K562 (cell line): ENCODE measurements around the gene KIAA0825. TPM values are rescaled to one million over a fixed set of nuclear protein-coding genes. Genes with fewer than 3 reads are reported as not detected.

Experiments
- ATAC-seq: fragments of 200-7000 bp; cut with Tn5 transposase; 3 replicates; pipeline ENCODE4 v1.9.1; 2020; ENCODE audit warnings: moderate library complexity
- BruUV-seq: library from RNA; stranded (reverse); fragments of 400-500 nt; replicated peaks from 2 replicates; lab custom pipeline; 2021; lab: Mats Ljungman, UMichigan
- CTCF ChIA-PET: fragments of 300-600 bp; formaldehyde crosslinking; extraction: SDS; loops from one replicate; lab custom pipeline; 2021; ENCODE audit warnings: low intra/inter-chr PET ratio; lab: Yijun Ruan, JAX
- POLR2A ChIA-PET: fragments of 300-600, 350-650 bp; sonication (Branson Sonifier 250); formaldehyde crosslinking; extraction: SDS; loops from one replicate; lab custom pipeline; 2021; ENCODE audit warnings: antibody characterized with exemption, inconsistent platforms; lab: Yijun Ruan, JAX
- DNase-seq, 4 experiments: peaks; one replicate each; pipeline versions ENCODE4 v3.0.0 to v3.0.0-alpha.2; 2011 to 2018; ENCODE audit warnings: low spot score in 3 of 4, mixed read lengths in 3 of 4; ENCODE audit errors: extremely low read depth in 1 of 4
- FAIRE-seq: peaks from 2 replicates; lab custom pipeline; 2011; peaks lifted over from hg19 to GRCh38; lab: Jason Lieb, UNC
- H2AFZ ChIP-seq: 2 replicates; pipeline ENCODE4 v1.6.0; 2011; ENCODE audit warnings: low read depth, low read length, control low read depth, inconsistent platforms
- H3K27ac ChIP-seq: fragments of 200-600 bp; 3 replicates; pipeline ENCODE4 v1.8.0; 2011; ENCODE audit warnings: low read depth, mild to moderate bottlenecking, control low read depth, inconsistent platforms, low read length, moderate library complexity, mixed read lengths; ENCODE audit errors: extremely low read depth
- H3K27me3 ChIP-seq, 2 experiments: fragments of 300-600 bp in 1 of 2; 2 replicates in 1 of 2; 3 replicates in 1 of 2; pipeline versions ENCODE4 v1.6.0 to v1.8.0; 2011; ENCODE audit warnings: inconsistent platforms in 2 of 2, low read length in 2 of 2, mild to moderate bottlenecking in 1 of 2, mixed read lengths in 1 of 2, moderate library complexity in 1 of 2; ENCODE audit not compliant: control insufficient read depth in 2 of 2, insufficient read depth in 2 of 2
- H3K36me3 ChIP-seq: fragments of 300-600 bp; 3 replicates; pipeline ENCODE4 v1.8.0; 2011; ENCODE audit warnings: mild to moderate bottlenecking, low read length, inconsistent platforms; ENCODE audit not compliant: control insufficient read depth, insufficient read depth
- H3K4me1 ChIP-seq, 2 experiments: fragments of 200-600 bp in 1 of 2; replicated peaks in 1 of 2; 2 replicates in 1 of 2; 3 replicates in 1 of 2; pipeline versions ENCODE4 v1.5.1 to v1.8.0; 2011; ENCODE audit warnings: inconsistent platforms in 2 of 2, low read length in 2 of 2, mild to moderate bottlenecking in 1 of 2, mixed read lengths in 1 of 2, moderate library complexity in 1 of 2; ENCODE audit not compliant: control insufficient read depth in 2 of 2, insufficient read depth in 2 of 2
- H3K4me2 ChIP-seq: 2 replicates; pipeline ENCODE4 v1.6.1; 2011; ENCODE audit warnings: low read length, control low read depth, inconsistent platforms, mixed read lengths; ENCODE audit not compliant: insufficient read depth
- H3K4me3 ChIP-seq: fragments of 200-600 bp; sonication (generic), shearing (Covaris generic); 2 replicates; pipeline ENCODE4 v1.5.1; 2016; ENCODE audit warnings: control low read depth, inconsistent platforms
- H3K79me2 ChIP-seq: fragments of 200-600 bp; 3 replicates; pipeline ENCODE4 v1.8.0; 2011; ENCODE audit warnings: low read length, inconsistent platforms; ENCODE audit not compliant: control insufficient read depth, insufficient read depth
- H3K9ac ChIP-seq, 2 experiments: 2 replicates each; pipeline versions ENCODE4 v1.6.0 to v1.6.1; 2011; ENCODE audit warnings: low read depth in 2 of 2, low read length in 2 of 2, control low read depth in 1 of 2, inconsistent platforms in 1 of 2, mild to moderate bottlenecking in 1 of 2, mixed read lengths in 1 of 2; ENCODE audit not compliant: insufficient read depth in 1 of 2
- H3K9me1 ChIP-seq: one replicate; pipeline ENCODE4 v1.6.0; 2011; ENCODE audit warnings: inconsistent platforms, mild to moderate bottlenecking, low read length, moderate library complexity; ENCODE audit not compliant: control insufficient read depth, insufficient read depth
- H3K9me3 ChIP-seq: replicated peaks from 2 replicates; pipeline ENCODE4 v1.5.1; 2011; ENCODE audit warnings: low read depth, low read length, inconsistent platforms; ENCODE audit not compliant: control insufficient read depth, insufficient read depth
- H4K20me1 ChIP-seq: replicated peaks from 2 replicates; pipeline ENCODE4 v1.6.1; 2011; ENCODE audit warnings: low read length, inconsistent platforms, mixed read lengths; ENCODE audit not compliant: control insufficient read depth, insufficient read depth
- BRF2 ChIP-seq: IDR thresholded peaks from 3 replicates; pipeline ENCODE4 v1.6.1; 2011; ENCODE audit warnings: borderline replicate concordance, mild to moderate bottlenecking; ENCODE audit not compliant: insufficient read length, insufficient read depth
- CEBPZ ChIP-seq: fragments of 150-350 bp; IDR thresholded peaks from 2 replicates; pipeline ENCODE4 v1.6.1; 2014; ENCODE audit warnings: low read depth, mild to moderate bottlenecking, low read length, borderline replicate concordance
- HDGF ChIP-seq: fragments of 450-650 bp; IDR thresholded peaks from 2 replicates; pipeline ENCODE4 v1.6.1; 2016
- HNRNPL ChIP-seq: fragments of 200-400 bp; formaldehyde crosslinking; IDR thresholded peaks from 2 replicates; pipeline ENCODE4 v1.6.1; 2017; ENCODE audit warnings: low read depth, mild to moderate bottlenecking, low read length
- MBD2 ChIP-seq: sonication (generic); IDR thresholded peaks from 2 replicates; pipeline ENCODE4 v1.6.1; 2016; ENCODE audit warnings: low read depth, borderline replicate concordance
- POU5F1 ChIP-seq: fragments of 150-350 bp; IDR thresholded peaks from 2 replicates; pipeline ENCODE4 v1.6.1; 2014; ENCODE audit warnings: borderline replicate concordance, low read length, low read depth, mild to moderate bottlenecking; ENCODE audit not compliant: partially characterized antibody
- SNRNP70 ChIP-seq: fragments of 200-400 bp; formaldehyde crosslinking; optimal IDR thresholded peaks from 2 replicates; pipeline ENCODE3; 2017; ENCODE audit warnings: low read depth, low read length
- TRIM28 ChIP-seq: fragments of 450-650 bp; IDR thresholded peaks from 2 replicates; pipeline ENCODE4 v1.6.1; 2017
- ZNF232 ChIP-seq: sonication (generic); formaldehyde crosslinking; IDR thresholded peaks from 2 replicates; pipeline ENCODE4 v1.8.0; 2022; ENCODE audit warnings: mild to moderate bottlenecking, missing genetic modification reagents
- ZNF561 ChIP-seq: fragments of 450-650 bp; formaldehyde crosslinking; conservative IDR thresholded peaks from 2 replicates; pipeline ENCODE4 v1.4.0; 2020; ENCODE audit warnings: mild to moderate bottlenecking, moderate library complexity
- WGBS: fragments of 100-300 bp; shearing (Covaris generic); methylation state at CpG from one replicate; pipeline ENCODE4 v1.1.6; 2016; ENCODE audit warnings: low coverage, mixed read lengths; ENCODE audit not compliant: insufficient coverage; ENCODE audit errors: missing lambda C conversion rate; 5-methylcytosine and 5-hydroxymethylcytosine counted together
- in situ Hi-C: fragments of 300-500 bp; cut with MboI; formaldehyde crosslinking; loops from 4 replicates; pipeline ENCODE4 v1.15.0; 2018; ENCODE audit warnings: inconsistent platforms, mixed read lengths
- intact Hi-C: fragments of 100-400 bp; cut with micrococcal nuclease; formaldehyde crosslinking; loops from 2 replicates; pipeline ENCODE4 v1.14.2; 2022
- polyA plus RNA-seq, 8 experiments: library from polyadenylated mRNA; depleted of rRNA in 4 of 8; stranded (reverse) in 5 of 8; unstranded in 3 of 8; fragments of >200 nt; fragmentation: Nextera tagmentation in 2 of 8; fragmentation: Illumina TruSeq in 1 of 8; extraction: Ambion mirVana in 2 of 8; extraction: Trizol in 1 of 8; gene quantifications; 2 replicates each; pipeline versions ENCODE4 v1.2.1 to v1.2.3, GENCODE V29; 2011 to 2014; ENCODE audit warnings: inconsistent platforms in 1 of 8, missing spikeins in 1 of 8
- total RNA-seq, 7 experiments: library from RNA; depleted of rRNA in 6 of 7; stranded (reverse); fragments of >200 nt in 6 of 7; fragmentation: Illumina TruSeq in 2 of 7; extraction: Trizol in 2 of 7; gene quantifications; 2 replicates each; pipeline versions ENCODE4 v1.2.1 to v1.2.3, GENCODE V29; 2011 to 2021; ENCODE audit warnings: low replicate concordance in 1 of 7

Gene KIAA0825
- total and polyA plus RNA-seq, 9 of the 15 experiments (the other 6 are each of a cell fraction or from before 2014, with no cell fraction given): 0.05 to 0.36 (median 0.16) TPM; not detected in 1

- TF ChIP-seq ZNF561 (CRISPR knock-in tag) (no peak), BRF2 (no peak), HDGF (no peak), TRIM28 (no peak), ZNF232 (CRISPR knock-in tag) (no peak)
- TF ChIP-seq, all 486 proteins: peak for 0
- POLR2A ChIA-PET: no interaction called here
- no peak for FAIRE-seq
- H2AFZ ChIP-seq: no peak overlapping the region
- in situ Hi-C loops: no loop called here
- WGBS: 0% methylated on average over 1 of the region's 1 CpG
- no peaks in the 10 kb centered on the region for H3K36me3 ChIP-seq
- no peak overlapping the region for H3K27ac ChIP-seq
- no peaks in the 10 kb centered on the region for H3K27me3 ChIP-seq
- no peaks in the 10 kb centered on the region for H3K4me1 ChIP-seq
- intact Hi-C loops: no loop called here
- DNase-seq: no peak
- H3K9ac ChIP-seq: no peak overlapping the region
- no peak overlapping the region for H3K4me2 ChIP-seq
- no peaks in the 10 kb centered on the region for H4K20me1 ChIP-seq
- CTCF ChIA-PET: no interaction called here
- no TSS peak for BruUV-seq
- no peak for ATAC-seq
- H3K9me3 ChIP-seq: no peaks in the 10 kb centered on the region; the same call in none of the 2 replicates
- H3K9me1 ChIP-seq: no peaks in the 10 kb centered on the region
- H3K79me2 ChIP-seq: no peaks in the 10 kb centered on the region
- no peak overlapping the region for H3K4me3 ChIP-seq
These were observed 358.3 kb downstream of the KIAA0825 start for GRCh38 chr5:94260096-94260495.

DNA sequence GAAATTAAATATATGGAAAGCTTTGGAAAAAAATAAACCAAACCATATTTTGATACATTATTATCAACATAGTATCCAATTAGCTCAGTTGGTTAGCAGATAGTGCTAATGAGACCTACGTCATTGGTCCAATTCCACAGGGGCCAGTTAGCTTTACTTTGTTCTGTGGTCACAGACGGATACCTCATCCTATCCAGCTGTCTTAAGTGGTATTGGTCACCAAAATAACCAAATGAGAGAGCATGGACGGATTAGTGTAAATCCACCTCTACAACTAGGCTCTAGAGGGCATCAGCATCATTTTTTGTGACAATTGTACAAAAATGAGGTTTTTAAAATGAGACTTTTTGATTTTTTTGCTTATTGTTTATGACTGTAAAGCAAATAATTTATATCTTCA lies 364.2 kb downstream of the KIAA0825 start:
- intact Hi-C loops (no loop called here), in situ Hi-C loops (no loop called here)
- FAIRE-seq (no peak), ATAC-seq (no peak), DNase-seq (no peak)
- no peak overlapping the region for H3K4me3 ChIP-seq
- no peak overlapping the region for H3K27ac ChIP-seq
- H3K4me1 ChIP-seq: no peaks in the 10 kb centered on the region
- no peaks in the 10 kb centered on the region for H3K79me2 ChIP-seq
- no peak overlapping the region for H3K4me2 ChIP-seq
- no peaks in the 10 kb centered on the region for H3K27me3 ChIP-seq
- H3K9ac ChIP-seq: no peak overlapping the region
- no peaks in the 10 kb centered on the region; the same call in none of the 2 replicates for H3K9me3 ChIP-seq
- ChIA-PET CTCF (no interaction called here), POLR2A (no interaction called here)
- no peaks in the 10 kb centered on the region for H3K9me1 ChIP-seq
- no peak overlapping the region for H2AFZ ChIP-seq
- TF ChIP-seq POU5F1: no peak
- TF ChIP-seq CEBPZ: no peak
- no peak for TF ChIP-seq HNRNPL
- TF ChIP-seq SNRNP70: no peak
- TF ChIP-seq MBD2: no peak
- no TSS peak for BruUV-seq
- H4K20me1 ChIP-seq: no peaks in the 10 kb centered on the region
- 0% methylated on average over 3 of the region's 3 CpGs for WGBS
- H3K36me3 ChIP-seq: no peaks in the 10 kb centered on the region
